Ishikawa (cell line): Measurements from ENCODE around the gene MYO15B.

Experiments
- CEBPB ChIP-seq: IDR thresholded peaks from 2 replicates; pipeline ENCODE4 v1.6.1; 2012
- CREB1 ChIP-seq: IDR thresholded peaks from 2 replicates; pipeline ENCODE4 v1.6.1; 2012; ENCODE audit warnings: low read depth
- EGR1 ChIP-seq: IDR thresholded peaks from 2 replicates; pipeline ENCODE4 v1.6.1; 2012
- EP300 ChIP-seq: IDR thresholded peaks from 2 replicates; pipeline ENCODE4 v1.6.1; 2012; ENCODE audit warnings: borderline replicate concordance
- FOXM1 ChIP-seq: IDR thresholded peaks from 2 replicates; pipeline ENCODE4 v1.6.1; 2012; ENCODE audit warnings: low read depth, borderline replicate concordance
- MAX ChIP-seq: IDR thresholded peaks from 2 replicates; pipeline ENCODE4 v1.6.1; 2012
- NFIC ChIP-seq: IDR thresholded peaks from 2 replicates; pipeline ENCODE4 v1.6.1; 2012
- RAD21 ChIP-seq: IDR thresholded peaks from 2 replicates; pipeline ENCODE4 v1.6.1; 2012; ENCODE audit warnings: low read depth
- REST ChIP-seq: IDR thresholded peaks from 2 replicates; pipeline ENCODE4 v1.6.1; 2012; ENCODE audit warnings: low read depth, mild to moderate bottlenecking
- TCF12 ChIP-seq: IDR thresholded peaks from 2 replicates; pipeline ENCODE4 v1.6.1; 2012; ENCODE audit warnings: low read depth
- TEAD4 ChIP-seq: IDR thresholded peaks from 2 replicates; pipeline ENCODE4 v1.6.1; 2012
- USF1 ChIP-seq: IDR thresholded peaks from 2 replicates; pipeline ENCODE4 v1.6.1; 2012
- YY1 ChIP-seq: IDR thresholded peaks from 2 replicates; pipeline ENCODE4 v1.6.1; 2012; ENCODE audit warnings: low read depth
- ZBTB7A ChIP-seq: IDR thresholded peaks from 2 replicates; pipeline ENCODE4 v1.6.1; 2012; ENCODE audit warnings: low read depth

Gene MYO15B

GRCh38 chr17:75642784-75643642, 55.4 kb downstream of the MYO15B start:
- TF ChIP-seq CREB1, result no peak
- no peak for TF ChIP-seq MAX
- TF ChIP-seq ZBTB7A, result no peak
- no peak for TF ChIP-seq FOXM1
- TF ChIP-seq REST, result no peak
- TF ChIP-seq CEBPB, result no peak
- no peak for TF ChIP-seq NFIC
- TF ChIP-seq EP300, result no peak

- TF ChIP-seq CREB1, result no peak
- no peak for TF ChIP-seq NFIC
- TF ChIP-seq ZBTB7A, result no peak
- TF ChIP-seq YY1, result no peak
- no peak for TF ChIP-seq REST
- TF ChIP-seq USF1, result no peak
- no peak for TF ChIP-seq EGR1
- TF ChIP-seq RAD21, result no peak
- no peak for TF ChIP-seq MAX
- TF ChIP-seq CEBPB, result no peak
- no peak for TF ChIP-seq EP300
- no peak for TF ChIP-seq TCF12
Measured at GRCh38 chr17:75643643-75644017, 56.0 kb downstream of the MYO15B start.

GRCh38 chr17:75645501-75645888, 57.9 kb downstream of the MYO15B start:
- TF ChIP-seq EGR1 (no peak), TEAD4 (peak; percentile 62), REST (no peak), USF1 (no peak)

- no peak for TF ChIP-seq MAX
- TF ChIP-seq CREB1, result no peak
Measured at GRCh38 chr17:75645889-75646637, 58.5 kb downstream of the MYO15B start.

- no peak for TF ChIP-seq USF1
- TF ChIP-seq REST, result no peak
- TF ChIP-seq NFIC, result no peak
- no peak for TF ChIP-seq EGR1
- TF ChIP-seq MAX, result no peak
Measured at GRCh38 chr17:75646638-75646992, 59.0 kb downstream of the MYO15B start.
